NCI-H510A (cell line): Measurements from ENCODE around the gene PFN2.

Experiments used
- DNase-seq: peaks from one replicate; lab custom pipeline; 2025; lab: John Stamatoyannopoulos, UW

Gene PFN2

GRCh38 chr3:149917124-149917667 lies 53.5 kb downstream of the PFN2 start:
- no peak for DNase-seq
